Transverse colon (tissue), 3 donors: ENCODE data around the gene MYH1.

Source experiments
- POLR2A ChIP-seq: fragments of 450-650 bp; IDR thresholded peaks from one replicate; pipeline ENCODE4 v1.6.1; 2016; ENCODE audit warnings: antibody characterized with exemption, mild to moderate bottlenecking, moderate library complexity
- TF ChIP-seq, protein P1 (sequence below), 5 experiments: fragments of 200-600 bp in 3 of 5; fragments of 450-650 bp in 2 of 5; sonication (generic) in 3 of 5; IDR thresholded peaks; 1 replicate in 2 of 5; 2 replicates in 3 of 5; pipeline ENCODE4 v1.5.1; 2016 to 2017; ENCODE audit warnings: antibody characterized with exemption in 5 of 5, inconsistent platforms in 3 of 5, mild to moderate bottlenecking in 2 of 5, moderate library complexity in 1 of 5

DNA sequence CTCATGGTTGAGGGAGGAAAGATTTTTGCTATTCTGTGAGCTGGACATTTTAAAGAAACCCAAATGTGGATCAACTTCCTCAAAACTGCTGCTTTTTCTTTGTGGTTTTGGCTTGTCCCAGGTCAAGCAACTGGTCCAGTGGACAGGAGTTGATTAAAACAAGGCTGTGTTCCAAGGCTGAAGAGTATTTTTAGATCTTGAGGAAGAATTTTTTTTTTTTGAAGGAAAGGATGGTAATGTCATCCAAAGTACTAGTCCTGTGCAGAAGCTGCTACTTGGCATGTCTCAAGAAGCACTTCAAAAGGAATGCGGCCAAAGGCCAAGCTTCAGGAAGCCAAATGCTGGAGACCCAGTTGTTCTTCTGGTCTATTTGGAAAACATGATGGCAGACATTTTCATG lies 39.1 kb upstream of the MYH1 start:
- TF ChIP-seq, protein P1, sequence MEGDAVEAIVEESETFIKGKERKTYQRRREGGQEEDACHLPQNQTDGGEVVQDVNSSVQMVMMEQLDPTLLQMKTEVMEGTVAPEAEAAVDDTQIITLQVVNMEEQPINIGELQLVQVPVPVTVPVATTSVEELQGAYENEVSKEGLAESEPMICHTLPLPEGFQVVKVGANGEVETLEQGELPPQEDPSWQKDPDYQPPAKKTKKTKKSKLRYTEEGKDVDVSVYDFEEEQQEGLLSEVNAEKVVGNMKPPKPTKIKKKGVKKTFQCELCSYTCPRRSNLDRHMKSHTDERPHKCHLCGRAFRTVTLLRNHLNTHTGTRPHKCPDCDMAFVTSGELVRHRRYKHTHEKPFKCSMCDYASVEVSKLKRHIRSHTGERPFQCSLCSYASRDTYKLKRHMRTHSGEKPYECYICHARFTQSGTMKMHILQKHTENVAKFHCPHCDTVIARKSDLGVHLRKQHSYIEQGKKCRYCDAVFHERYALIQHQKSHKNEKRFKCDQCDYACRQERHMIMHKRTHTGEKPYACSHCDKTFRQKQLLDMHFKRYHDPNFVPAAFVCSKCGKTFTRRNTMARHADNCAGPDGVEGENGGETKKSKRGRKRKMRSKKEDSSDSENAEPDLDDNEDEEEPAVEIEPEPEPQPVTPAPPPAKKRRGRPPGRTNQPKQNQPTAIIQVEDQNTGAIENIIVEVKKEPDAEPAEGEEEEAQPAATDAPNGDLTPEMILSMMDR (IDR thresholded peaks at IDR 0.05): no peak
- no peak for TF ChIP-seq POLR2A
